WTC11 (cell line): ENCODE data around the gene TEX36. TPM values are rescaled to one million over a fixed set of nuclear protein-coding genes. Genes with fewer than 3 reads are reported as not detected.

Experiments used
- ATAC-seq: fragments of 200-7000 bp; cut with Tn5 transposase; 2 replicates; pipeline ENCODE4 v1.10.0; 2021; ENCODE audit warnings: mild to moderate bottlenecking, moderate library complexity
- CTCF ChIA-PET: fragments of 300-600 bp; sonication (Branson Sonifier 250); formaldehyde crosslinking; loops from one replicate; lab custom pipeline; 2021; ENCODE audit warnings: antibody characterized with exemption; lab: Charles Lee
- POLR2A ChIA-PET: fragments of 350-600 bp; sonication (Branson Sonifier 250); formaldehyde crosslinking; loops from one replicate; lab custom pipeline; 2021; ENCODE audit warnings: antibody characterized with exemption; lab: Charles Lee
- DNase-seq: peaks from one replicate; pipeline ENCODE4 v3.0.0; 2021; ENCODE audit warnings: low spot score
- H3K27ac Mint-ChIP-seq: 2 replicates; pipeline ENCODE4 v1.8.0; 2021; ENCODE audit warnings: mixed read lengths
- H3K27me3 Mint-ChIP-seq: 2 replicates; pipeline ENCODE4 v1.8.0; 2021; ENCODE audit warnings: low read depth, mild to moderate bottlenecking, moderate library complexity, mixed read lengths
- H3K36me3 Mint-ChIP-seq: 2 replicates; pipeline ENCODE4 v1.8.0; 2021; ENCODE audit warnings: mixed read lengths
- H3K4me1 Mint-ChIP-seq: 2 replicates; pipeline ENCODE4 v1.8.0; 2022; ENCODE audit warnings: mixed read lengths
- H3K4me3 Mint-ChIP-seq: 2 replicates; pipeline ENCODE4 v1.8.0; 2021; ENCODE audit warnings: mild to moderate bottlenecking, moderate library complexity, mixed read lengths
- H3K9me3 Mint-ChIP-seq: 2 replicates; pipeline ENCODE4 v1.8.0; 2021; ENCODE audit warnings: mixed read lengths
- CREM ChIP-seq: sonication (generic); formaldehyde crosslinking; IDR thresholded peaks from 2 replicates; pipeline ENCODE4 v1.8.1; 2022; ENCODE audit warnings: mild to moderate bottlenecking, missing genetic modification reagents, moderate library complexity
- ELF4 ChIP-seq: sonication (generic); formaldehyde crosslinking; IDR thresholded peaks from 2 replicates; pipeline ENCODE4 v1.8.1; 2022; ENCODE audit warnings: low read depth, mild to moderate bottlenecking, moderate library complexity, missing genetic modification reagents
- EMX1 ChIP-seq: fragments of 250-450 bp; sonication (Bioruptor Pico); IDR thresholded peaks from 2 replicates; pipeline ENCODE4 v1.8.0; 2021; ENCODE audit warnings: mild to moderate bottlenecking
- FOXJ3 ChIP-seq: sonication (generic); formaldehyde crosslinking; IDR thresholded peaks from 2 replicates; pipeline ENCODE4 v1.9.0; 2021; ENCODE audit warnings: missing genetic modification reagents, mild to moderate bottlenecking, borderline replicate concordance
- GRHL2 ChIP-seq: fragments of 250-450 bp; sonication (Bioruptor Pico); IDR thresholded peaks from 2 replicates; pipeline ENCODE4 v1.8.0; 2022; ENCODE audit warnings: mild to moderate bottlenecking, moderate library complexity; ENCODE audit not compliant: insufficient replicate concordance, severe bottlenecking
- JUN ChIP-seq: sonication (generic); formaldehyde crosslinking; IDR thresholded peaks from 2 replicates; pipeline ENCODE4 v1.8.0; 2023; ENCODE audit warnings: mild to moderate bottlenecking, missing genetic modification reagents
- NR3C1 ChIP-seq: sonication (generic); formaldehyde crosslinking; conservative IDR thresholded peaks from 2 replicates; pipeline ENCODE4 v1.8.1; 2023; ENCODE audit warnings: low read depth, mild to moderate bottlenecking, missing genetic modification reagents
- PREB ChIP-seq: sonication (generic); formaldehyde crosslinking; IDR thresholded peaks from 2 replicates; pipeline ENCODE4 v1.8.1; 2022; ENCODE audit warnings: mild to moderate bottlenecking, missing genetic modification reagents, moderate library complexity, borderline replicate concordance
- TEAD1 ChIP-seq: sonication (generic); formaldehyde crosslinking; IDR thresholded peaks from 2 replicates; pipeline ENCODE4 v1.8.0; 2022; ENCODE audit warnings: mild to moderate bottlenecking, missing genetic modification reagents
- USF1 ChIP-seq: sonication (generic); formaldehyde crosslinking; IDR thresholded peaks from 2 replicates; pipeline ENCODE4 v1.8.0; 2022; ENCODE audit warnings: mild to moderate bottlenecking, missing genetic modification reagents
- ZNF416 ChIP-seq: fragments of 250-450 bp; sonication (Bioruptor Pico); IDR thresholded peaks from 2 replicates; pipeline ENCODE4 v1.9.0; 2021; ENCODE audit warnings: mild to moderate bottlenecking, inconsistent platforms
- total RNA-seq: library from RNA; stranded (reverse); gene quantifications from 3 replicates; pipeline ENCODE4 v1.2.3, GENCODE V29; 2021
- TF ChIP-seq, protein P1 (sequence below): sonication (generic); formaldehyde crosslinking; IDR thresholded peaks from 2 replicates; pipeline ENCODE4 v1.8.0; 2022; ENCODE audit warnings: mild to moderate bottlenecking, missing genetic modification reagents
- TF ChIP-seq, protein P2 (sequence below): sonication (generic); formaldehyde crosslinking; IDR thresholded peaks from 2 replicates; pipeline ENCODE4 v1.8.0; 2022; ENCODE audit warnings: missing genetic modification reagents

TEX36 gene
- total RNA-seq, 1 experiment from 2014 or later, result not detected

DNA sequence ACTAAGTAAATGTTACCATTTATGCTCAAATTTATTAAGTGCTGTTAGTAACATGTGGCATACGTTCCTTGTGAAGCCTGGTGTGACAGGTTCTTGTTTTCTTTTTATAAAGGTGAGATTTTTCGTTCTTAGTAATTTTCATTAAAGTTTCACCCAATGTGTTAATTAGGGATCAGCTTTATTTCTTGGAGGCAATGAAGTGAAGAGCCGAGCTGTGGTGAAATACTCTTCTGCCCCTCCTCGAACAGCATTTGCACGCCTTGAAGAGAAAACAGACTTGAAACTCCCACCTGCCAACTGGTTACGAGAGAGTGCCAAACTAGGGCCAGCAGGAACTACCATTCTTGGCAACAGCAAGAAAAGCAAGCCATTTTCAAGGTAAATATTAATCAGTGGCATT, 38.1 kb upstream of the TEX36 start:
- H3K27me3 Mint-ChIP-seq, result peaks cover 7% of the 10 kb centered on the region
- TF ChIP-seq ZNF416 (CRISPR knock-in tag) (no peak), PREB (CRISPR knock-in tag) (no peak), GRHL2 (CRISPR knock-in tag) (no peak), TEAD1 (CRISPR knock-in tag) (no peak), FOXJ3 (CRISPR knock-in tag) (no peak), USF1 (CRISPR knock-in tag) (no peak), ELF4 (CRISPR knock-in tag) (no peak)
- TF ChIP-seq, protein P1, sequence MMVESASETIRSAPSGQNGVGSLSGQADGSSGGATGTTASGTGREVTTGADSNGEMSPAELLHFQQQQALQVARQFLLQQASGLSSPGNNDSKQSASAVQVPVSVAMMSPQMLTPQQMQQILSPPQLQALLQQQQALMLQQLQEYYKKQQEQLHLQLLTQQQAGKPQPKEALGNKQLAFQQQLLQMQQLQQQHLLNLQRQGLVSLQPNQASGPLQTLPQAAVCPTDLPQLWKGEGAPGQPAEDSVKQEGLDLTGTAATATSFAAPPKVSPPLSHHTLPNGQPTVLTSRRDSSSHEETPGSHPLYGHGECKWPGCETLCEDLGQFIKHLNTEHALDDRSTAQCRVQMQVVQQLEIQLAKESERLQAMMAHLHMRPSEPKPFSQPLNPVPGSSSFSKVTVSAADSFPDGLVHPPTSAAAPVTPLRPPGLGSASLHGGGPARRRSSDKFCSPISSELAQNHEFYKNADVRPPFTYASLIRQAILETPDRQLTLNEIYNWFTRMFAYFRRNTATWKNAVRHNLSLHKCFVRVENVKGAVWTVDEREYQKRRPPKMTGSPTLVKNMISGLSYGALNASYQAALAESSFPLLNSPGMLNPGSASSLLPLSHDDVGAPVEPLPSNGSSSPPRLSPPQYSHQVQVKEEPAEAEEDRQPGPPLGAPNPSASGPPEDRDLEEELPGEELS, result no peak
- TF ChIP-seq, all 79 proteins: peak for 0
- ChIA-PET POLR2A (no interaction called here), CTCF (no interaction called here)
- H3K4me1 Mint-ChIP-seq, result peaks cover 11% of the 10 kb centered on the region
- 0 out of 2 replicates have a peak overlapping the region, but pooled peaks have one; percentile 20 for H3K27ac Mint-ChIP-seq
- H3K36me3 Mint-ChIP-seq, result peaks cover 46% of the 10 kb centered on the region
- peaks cover 3% of the 10 kb centered on the region; the same call in 1 of the 2 replicates for H3K9me3 Mint-ChIP-seq
- ATAC-seq (no peak), DNase-seq (no peak)
- peak overlapping the region; percentile 95 for H3K4me3 Mint-ChIP-seq

DNA sequence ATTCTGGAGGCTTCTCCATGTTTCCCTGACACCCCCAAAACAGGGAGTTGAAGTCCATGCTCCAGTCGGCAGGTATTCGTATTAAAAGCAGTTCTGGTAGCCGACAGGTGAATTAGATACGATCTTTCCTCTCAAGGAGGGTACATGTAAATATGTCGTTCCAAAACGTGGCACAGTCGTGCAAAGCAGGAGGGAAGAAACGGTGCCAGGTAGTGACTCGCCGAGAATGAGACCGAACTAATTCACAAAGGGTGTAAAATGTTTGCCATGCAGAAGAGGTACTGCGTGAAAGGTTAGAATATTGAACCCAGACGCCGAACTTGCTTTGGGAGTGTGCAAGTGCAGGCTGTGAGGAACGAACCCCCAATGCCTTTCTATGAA, 37.0 kb upstream of the TEX36 start:
- ATAC-seq (no peak), DNase-seq (no peak)
- peaks cover 6% of the 10 kb centered on the region for H3K9me3 Mint-ChIP-seq
- H3K4me1 Mint-ChIP-seq, result peaks cover 11% of the 10 kb centered on the region
- 0 out of 2 replicates have a peak, but pooled peaks have one; percentile 8 for TF ChIP-seq CREM (CRISPR knock-in tag)
- TF ChIP-seq, protein P2, sequence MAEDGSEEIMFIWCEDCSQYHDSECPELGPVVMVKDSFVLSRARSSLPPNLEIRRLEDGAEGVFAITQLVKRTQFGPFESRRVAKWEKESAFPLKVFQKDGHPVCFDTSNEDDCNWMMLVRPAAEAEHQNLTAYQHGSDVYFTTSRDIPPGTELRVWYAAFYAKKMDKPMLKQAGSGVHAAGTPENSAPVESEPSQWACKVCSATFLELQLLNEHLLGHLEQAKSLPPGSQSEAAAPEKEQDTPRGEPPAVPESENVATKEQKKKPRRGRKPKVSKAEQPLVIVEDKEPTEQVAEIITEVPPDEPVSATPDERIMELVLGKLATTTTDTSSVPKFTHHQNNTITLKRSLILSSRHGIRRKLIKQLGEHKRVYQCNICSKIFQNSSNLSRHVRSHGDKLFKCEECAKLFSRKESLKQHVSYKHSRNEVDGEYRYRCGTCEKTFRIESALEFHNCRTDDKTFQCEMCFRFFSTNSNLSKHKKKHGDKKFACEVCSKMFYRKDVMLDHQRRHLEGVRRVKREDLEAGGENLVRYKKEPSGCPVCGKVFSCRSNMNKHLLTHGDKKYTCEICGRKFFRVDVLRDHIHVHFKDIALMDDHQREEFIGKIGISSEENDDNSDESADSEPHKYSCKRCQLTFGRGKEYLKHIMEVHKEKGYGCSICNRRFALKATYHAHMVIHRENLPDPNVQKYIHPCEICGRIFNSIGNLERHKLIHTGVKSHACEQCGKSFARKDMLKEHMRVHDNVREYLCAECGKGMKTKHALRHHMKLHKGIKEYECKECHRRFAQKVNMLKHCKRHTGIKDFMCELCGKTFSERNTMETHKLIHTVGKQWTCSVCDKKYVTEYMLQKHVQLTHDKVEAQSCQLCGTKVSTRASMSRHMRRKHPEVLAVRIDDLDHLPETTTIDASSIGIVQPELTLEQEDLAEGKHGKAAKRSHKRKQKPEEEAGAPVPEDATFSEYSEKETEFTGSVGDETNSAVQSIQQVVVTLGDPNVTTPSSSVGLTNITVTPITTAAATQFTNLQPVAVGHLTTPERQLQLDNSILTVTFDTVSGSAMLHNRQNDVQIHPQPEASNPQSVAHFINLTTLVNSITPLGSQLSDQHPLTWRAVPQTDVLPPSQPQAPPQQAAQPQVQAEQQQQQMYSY (CRISPR knock-in tag), result 0 out of 2 replicates have a peak, but pooled peaks have one; percentile 5
- TF ChIP-seq JUN, result 0 out of 2 replicates have a peak, but pooled peaks have one; percentile 1
- TF ChIP-seq GRHL2 (CRISPR knock-in tag), result no peak
- TF ChIP-seq NR3C1, result no peak
- TF ChIP-seq EMX1 (CRISPR knock-in tag), result no peak
- peaks cover 10% of the 10 kb centered on the region for H3K27me3 Mint-ChIP-seq
- peaks cover 39% of the 10 kb centered on the region for H3K36me3 Mint-ChIP-seq
- ChIA-PET CTCF (interaction anchor here (1.0 kb wide), 2 partner anchors 13 to 271 kb away, joined by 3 to 4 read pairs; no protein-coding TSS in a partner anchor), POLR2A (interaction anchor here (0.7 kb wide), 1 partner anchor 87 kb away, joined by 3 read pairs; no protein-coding TSS in a partner anchor)
- H3K4me3 Mint-ChIP-seq, result peak overlapping the region; percentile 95
- H3K27ac Mint-ChIP-seq, result peak overlapping the region; percentile 84
